Subcutaneous adipose tissue (tissue), 4 donors: ENCODE data around the gene ZNF101. TPM values are rescaled to one million over a fixed set of nuclear protein-coding genes. Genes with fewer than 3 reads are reported as not detected.

Experiments used
- total RNA-seq, 4 donors: library from RNA; depleted of rRNA; stranded (reverse); fragments of >200 nt; gene quantifications; one replicate each; pipeline ENCODE4 v1.1.0, GENCODE V29; 2016
- TF ChIP-seq, protein P1 (sequence below): fragments of 450-650 bp; IDR thresholded peaks from one replicate; pipeline ENCODE4 v1.5.1; 2016; ENCODE audit warnings: low read depth, mild to moderate bottlenecking, control low read depth, antibody characterized with exemption, moderate library complexity

ZNF101 gene
- total RNA-seq, 4 donors from 2014 or later = 4.5 to 11.6 (median 5.6) TPM

DNA sequence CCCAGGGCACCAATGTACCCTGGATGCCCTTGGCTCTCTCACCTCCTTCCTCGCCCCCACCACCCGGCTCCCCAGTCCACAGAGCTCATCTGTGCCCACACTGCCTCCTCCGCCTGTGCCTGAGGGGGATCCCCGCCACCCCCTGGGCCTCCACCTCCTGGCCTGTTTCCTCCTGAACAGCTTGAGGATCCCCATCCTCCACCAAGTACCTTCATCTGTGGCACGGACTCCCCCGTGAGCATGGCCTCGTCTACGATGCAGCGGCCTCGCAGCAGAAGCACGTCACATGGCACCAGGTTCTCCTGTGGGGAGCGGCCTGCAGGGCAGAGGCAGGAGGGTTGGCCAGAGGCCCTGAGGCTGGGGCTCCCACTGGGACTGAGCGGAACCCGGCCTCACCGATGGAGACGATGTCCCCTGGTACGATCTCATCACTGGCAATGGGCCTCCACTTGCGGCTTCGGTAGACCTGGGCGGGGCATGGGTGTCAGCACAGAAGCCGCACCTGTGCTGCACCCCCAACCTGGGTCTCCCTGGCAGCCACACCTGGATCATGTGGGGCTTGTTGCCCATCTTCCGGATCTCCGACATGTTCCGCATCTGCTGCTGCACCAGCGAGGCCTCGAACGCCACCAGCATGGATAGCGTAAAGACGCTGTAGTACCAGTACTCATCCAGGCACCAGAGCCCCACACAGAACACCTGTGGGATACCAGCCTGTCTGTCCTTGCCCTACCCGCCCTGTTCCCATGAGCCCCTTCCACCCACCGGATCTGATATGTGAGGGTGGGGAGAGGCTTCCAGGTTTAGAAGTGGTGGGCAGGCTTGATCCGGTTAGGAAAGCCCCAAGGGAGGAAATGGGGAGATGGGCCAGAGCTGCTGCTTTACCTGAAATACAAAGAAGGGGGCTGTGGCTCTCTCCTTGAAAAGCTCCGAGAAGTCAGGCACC, 11.9 kb upstream of the ZNF101 start:
- TF ChIP-seq, protein P1, sequence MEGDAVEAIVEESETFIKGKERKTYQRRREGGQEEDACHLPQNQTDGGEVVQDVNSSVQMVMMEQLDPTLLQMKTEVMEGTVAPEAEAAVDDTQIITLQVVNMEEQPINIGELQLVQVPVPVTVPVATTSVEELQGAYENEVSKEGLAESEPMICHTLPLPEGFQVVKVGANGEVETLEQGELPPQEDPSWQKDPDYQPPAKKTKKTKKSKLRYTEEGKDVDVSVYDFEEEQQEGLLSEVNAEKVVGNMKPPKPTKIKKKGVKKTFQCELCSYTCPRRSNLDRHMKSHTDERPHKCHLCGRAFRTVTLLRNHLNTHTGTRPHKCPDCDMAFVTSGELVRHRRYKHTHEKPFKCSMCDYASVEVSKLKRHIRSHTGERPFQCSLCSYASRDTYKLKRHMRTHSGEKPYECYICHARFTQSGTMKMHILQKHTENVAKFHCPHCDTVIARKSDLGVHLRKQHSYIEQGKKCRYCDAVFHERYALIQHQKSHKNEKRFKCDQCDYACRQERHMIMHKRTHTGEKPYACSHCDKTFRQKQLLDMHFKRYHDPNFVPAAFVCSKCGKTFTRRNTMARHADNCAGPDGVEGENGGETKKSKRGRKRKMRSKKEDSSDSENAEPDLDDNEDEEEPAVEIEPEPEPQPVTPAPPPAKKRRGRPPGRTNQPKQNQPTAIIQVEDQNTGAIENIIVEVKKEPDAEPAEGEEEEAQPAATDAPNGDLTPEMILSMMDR = no peak

DNA sequence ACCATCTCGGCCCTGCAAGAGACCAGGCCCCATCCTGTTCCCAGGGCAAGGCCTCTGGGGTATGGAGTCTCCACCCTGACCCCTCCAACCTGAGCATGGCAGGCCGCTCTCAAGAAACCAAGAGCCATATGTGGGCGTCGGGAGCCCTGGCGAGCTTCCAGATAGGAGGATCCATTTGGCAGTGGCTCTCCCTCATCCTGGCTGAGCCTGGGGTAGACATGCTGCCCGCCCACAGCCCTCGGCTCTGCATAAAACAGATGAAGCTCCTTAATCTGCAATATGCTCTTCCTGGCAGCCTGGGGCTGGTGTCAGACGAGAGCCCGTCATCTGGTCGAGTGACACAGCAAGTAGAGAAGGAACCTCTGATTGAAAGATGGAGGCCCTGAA, 11.2 kb upstream of the ZNF101 start:
- TF ChIP-seq, protein P1 = no peak

DNA sequence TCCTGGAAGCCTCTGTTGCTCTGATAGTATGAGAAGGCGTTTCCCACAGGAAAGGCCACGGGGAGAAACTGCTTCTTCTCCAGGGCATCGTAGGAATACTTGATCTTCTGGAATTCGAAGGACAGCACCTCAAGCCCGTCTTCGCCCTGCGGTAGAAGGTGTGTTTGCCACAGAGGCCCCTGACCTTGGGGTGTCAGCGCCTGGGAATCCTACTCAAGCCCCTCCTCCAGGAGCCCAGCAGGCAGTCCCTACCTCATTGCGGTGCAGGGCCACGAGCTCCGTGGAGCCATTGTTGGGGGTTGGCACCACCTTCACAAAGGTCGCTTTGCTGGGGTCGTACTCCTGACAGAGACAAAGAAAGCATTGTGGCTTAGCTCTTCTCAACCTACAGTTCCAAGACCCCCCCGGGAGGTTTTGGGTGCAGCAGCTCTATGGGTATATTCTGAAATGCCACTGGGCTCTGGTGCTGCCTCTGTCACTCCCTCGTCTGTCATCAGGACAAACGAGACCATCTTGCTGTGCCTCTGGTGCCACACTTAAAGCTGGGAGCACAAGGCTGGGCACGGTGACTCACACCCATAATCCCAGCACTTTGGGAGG, 8.9 kb upstream of the ZNF101 start:
- TF ChIP-seq, protein P1 = no peak

DNA sequence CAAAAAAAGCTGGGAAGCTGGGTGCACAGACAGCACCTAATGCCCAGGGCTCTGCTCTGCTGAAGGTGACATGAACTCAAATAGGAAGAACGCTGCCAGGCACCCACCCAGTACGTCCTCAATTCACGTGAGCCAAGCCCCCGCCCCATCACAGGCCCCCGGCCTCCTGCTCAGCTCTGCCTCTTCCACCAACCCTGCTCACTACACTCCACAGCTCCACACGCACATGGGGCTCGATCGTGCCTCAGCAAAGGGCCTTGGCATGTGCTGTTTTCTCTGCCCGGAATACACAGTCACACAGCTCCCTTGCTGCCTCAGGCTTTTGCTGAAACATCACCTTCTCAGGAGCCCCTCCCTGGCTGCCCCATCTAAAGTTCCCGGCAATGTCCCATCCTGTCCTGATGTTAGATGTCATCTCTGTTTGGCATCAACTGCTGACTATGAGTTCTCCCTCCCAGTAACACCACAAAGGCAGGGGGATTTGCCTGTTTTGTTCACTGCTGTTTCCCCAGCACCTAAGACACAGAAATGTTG, 7.4 kb upstream of the ZNF101 start:
- TF ChIP-seq, protein P1 = no peak

DNA sequence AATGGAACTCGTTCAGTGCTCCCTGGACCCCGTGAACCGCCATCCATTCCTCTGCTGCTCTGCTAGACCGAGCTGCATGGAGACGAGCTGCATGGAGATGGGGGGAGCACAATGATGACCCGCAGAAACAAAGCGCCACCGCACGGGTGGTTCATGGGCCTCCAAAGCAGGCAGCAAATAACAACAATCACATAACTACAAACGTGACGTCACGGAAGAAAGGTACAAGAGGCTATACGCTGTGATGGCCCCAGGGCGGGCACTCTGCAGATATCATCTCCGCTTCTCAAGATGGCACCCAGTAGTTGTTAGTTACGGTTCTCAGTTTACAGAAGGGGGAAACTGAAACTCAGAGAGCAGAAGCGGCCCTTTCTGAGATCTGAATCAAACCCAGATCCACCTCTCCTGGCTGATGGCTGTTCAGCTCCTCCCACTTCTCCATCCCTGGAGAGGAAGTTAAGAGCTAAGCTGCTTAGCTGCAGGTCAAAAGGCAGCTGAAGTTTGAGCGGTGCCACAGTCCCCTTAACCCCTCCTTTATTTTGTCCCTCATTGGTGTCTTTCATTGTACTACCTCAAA, 6.9 kb upstream of the ZNF101 start:
- TF ChIP-seq, protein P1 = no peak

DNA sequence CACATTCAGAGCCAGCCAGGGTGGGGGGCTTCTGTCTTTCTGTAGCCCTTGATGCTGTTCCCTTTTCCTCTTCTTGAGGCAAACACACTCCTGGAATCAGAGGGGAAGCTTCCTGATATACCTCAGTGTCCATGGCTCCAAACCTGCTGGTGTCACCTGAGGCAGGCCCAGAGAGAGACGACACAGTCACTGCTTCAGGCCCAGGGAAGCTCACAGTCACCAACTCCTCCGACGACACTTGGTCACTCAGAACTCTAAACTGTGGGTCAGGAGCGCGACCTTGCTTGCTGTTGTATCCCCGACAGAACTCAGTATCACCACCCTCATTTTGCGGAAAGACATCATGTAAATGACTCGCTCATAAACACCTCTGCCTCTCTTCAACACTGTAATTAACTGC, 6.3 kb upstream of the ZNF101 start:
- TF ChIP-seq, protein P1 = no peak

DNA sequence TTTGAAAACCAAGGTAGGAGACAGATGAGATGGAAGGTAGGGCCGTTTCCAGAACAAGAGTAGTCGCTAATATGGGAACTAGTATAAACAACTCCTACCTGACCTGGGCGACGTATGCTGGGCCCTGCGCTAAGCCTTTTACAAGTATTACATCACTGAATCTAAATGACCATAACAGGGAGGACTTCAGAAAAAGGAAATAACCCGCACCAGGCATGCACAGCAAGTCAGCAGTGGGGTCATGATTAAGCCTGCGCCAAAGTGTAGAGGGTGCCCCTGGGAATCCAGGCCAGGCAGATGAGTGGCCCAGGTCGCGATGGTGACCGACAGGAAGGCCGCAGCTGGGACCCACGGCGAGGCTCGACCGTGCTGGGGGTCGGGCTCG, 5.8 kb upstream of the ZNF101 start:
- TF ChIP-seq, protein P1 = no peak
